Activated naive CD8-positive, alpha-beta T cell treated with anti-CD3 and anti-CD28 coated beads for 36 hours (primary cell): ENCODE data around the gene GIGYF1. TPM values are rescaled to one million over a fixed set of nuclear protein-coding genes. Genes with fewer than 3 reads are reported as not detected.

Source experiments
- DNase-seq: peaks from one replicate; pipeline ENCODE4 v3.0.0; 2021
- H3K27ac Mint-ChIP-seq: one replicate; pipeline ENCODE4 v1.8.0; 2022; ENCODE audit warnings: mild to moderate bottlenecking, moderate library complexity, mixed read lengths
- H3K27me3 Mint-ChIP-seq: one replicate; pipeline ENCODE4 v1.8.0; 2022; ENCODE audit warnings: mild to moderate bottlenecking, mixed read lengths
- H3K36me3 Mint-ChIP-seq: one replicate; pipeline ENCODE4 v1.8.0; 2021; ENCODE audit warnings: mild to moderate bottlenecking, mixed read lengths
- H3K4me1 Mint-ChIP-seq: one replicate; pipeline ENCODE4 v1.8.0; 2021; ENCODE audit warnings: mixed read lengths
- H3K4me3 Mint-ChIP-seq: one replicate; pipeline ENCODE4 v1.8.0; 2022; ENCODE audit warnings: mild to moderate bottlenecking, moderate library complexity, mixed read lengths
- H3K9me3 Mint-ChIP-seq: one replicate; pipeline ENCODE4 v1.8.0; 2022; ENCODE audit warnings: mixed read lengths
- total RNA-seq, 2 experiments: library from RNA; stranded (reverse); gene quantifications; one replicate each; pipeline ENCODE4 v1.2.3, GENCODE V29; 2021

GIGYF1 gene
- total RNA-seq, 2 experiments from 2014 or later = 41.9 to 45.2 TPM

DNA sequence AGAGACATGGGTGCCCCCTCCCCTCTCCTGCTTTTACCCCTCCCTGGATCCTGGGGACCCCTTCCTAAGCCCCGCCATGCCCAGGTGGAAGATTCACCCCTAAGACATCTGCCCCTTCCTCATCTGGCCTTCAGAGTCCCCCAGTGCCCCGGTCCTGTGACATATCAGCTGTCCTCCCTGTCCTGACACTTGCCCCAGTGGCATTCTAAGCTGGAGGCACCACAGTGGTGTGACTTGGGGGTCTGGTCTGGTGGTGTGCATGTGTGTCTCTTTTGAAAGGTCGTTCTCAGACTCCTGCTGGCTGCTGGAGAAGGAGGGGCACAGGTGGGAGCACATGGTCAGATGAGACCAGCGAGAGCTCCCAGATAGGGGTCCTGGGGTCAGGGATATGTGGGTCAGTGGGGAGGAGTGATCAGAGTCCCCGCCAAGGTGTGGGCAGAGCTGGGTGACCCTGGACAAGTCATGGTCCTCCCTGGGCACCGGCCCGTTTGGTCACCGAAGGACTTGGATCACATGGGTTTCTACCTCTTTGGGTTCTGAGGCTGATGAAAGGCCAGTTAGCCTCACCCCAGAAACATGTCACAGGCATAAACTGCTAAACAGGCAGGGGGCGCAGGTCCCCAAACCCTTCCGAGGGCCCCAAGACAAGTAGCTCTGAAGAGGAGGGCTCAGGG is 52.1 kb downstream of the GIGYF1 start:
- no peak for DNase-seq
- Mint-ChIP-seq H3K27ac (no peak overlapping the region), H3K4me1 (no peaks in the 10 kb centered on the region), H3K9me3 (no peaks in the 10 kb centered on the region), H3K36me3 (no peaks in the 10 kb centered on the region), H3K4me3 (no peak overlapping the region), H3K27me3 (peaks cover 3% of the 10 kb centered on the region)

DNA sequence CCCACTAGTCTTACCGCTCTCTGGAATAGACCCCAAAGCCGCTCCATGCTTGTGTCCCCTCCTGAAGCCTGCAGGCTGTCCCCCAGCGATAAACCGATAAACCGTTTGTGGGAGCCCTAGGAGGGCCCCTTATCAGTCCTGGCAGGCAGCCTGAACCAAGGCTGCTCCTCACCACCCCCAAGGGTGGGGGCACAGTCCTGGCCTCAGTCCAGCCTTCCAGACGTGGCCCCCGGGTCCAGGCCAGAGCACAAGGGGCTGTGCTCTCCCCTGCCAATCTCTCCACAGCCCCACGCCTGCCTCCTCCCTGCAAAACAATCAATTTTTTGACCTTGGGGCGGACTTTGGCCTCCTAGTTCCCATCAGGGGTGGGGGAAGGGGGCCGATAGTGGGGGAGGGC is 52.6 kb downstream of the GIGYF1 start, which contains the start of gene TFR2:
TFR2 (minus strand) TSS at position 90 of the 397 bp plus-strand sequence; CDS start at position 47, 43 bp downstream.
- Mint-ChIP-seq H3K4me1 (no peaks in the 10 kb centered on the region), H3K36me3 (peaks cover 2% of the 10 kb centered on the region), H3K9me3 (no peaks in the 10 kb centered on the region), H3K4me3 (no peak within 1 kb of the TSS), H3K27ac (no peak within 1 kb of the TSS), H3K27me3 (peaks cover 3% of the 10 kb centered on the region)
- DNase-seq = no peak

DNA sequence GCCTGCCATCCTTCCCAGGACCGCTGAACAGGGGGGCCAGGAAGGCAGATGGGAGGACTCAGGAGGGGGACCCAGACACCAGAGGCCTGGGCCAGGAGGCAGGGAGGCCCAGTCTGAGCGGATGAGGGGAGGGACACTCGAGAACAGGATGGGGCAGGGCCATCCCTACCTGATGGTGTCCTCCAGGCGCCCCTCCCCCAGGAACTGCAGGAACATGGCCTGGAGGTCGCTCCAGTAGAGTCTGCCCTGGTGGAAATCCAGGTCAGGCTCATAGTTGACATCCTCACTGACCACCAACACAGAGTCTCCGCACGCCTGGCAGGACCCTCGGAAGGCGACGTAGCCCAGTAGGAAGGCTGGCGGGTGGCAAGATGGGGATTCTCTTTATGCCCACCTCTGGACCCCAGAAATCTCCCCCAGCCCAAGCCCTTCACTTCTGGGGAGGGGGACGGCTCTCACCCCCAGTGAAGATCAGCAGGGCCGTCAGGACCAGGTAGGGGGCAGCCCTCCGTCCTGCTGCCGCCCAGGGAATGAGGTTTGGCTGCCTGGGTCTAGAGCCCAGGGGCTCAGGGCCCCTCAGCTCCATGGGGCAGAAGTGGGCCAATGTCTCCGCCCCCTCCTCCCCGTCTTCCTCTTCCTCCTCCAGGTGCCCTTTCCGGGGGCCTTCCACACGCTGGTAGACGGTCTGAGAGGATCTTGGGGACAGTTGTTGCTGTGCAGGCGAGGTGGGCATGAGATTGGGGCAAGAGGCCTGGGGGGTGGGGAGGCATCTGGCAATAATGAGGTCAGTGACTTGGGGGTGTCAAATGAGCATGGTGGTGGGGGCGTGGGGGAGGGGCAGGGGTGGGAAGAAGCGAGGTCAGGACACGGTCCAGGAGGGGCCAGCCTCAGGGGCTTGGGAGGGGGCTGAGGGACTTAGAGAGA is 53.3 kb downstream of the GIGYF1 start:
- peaks cover 2% of the 10 kb centered on the region for H3K36me3 Mint-ChIP-seq
- H3K4me1 Mint-ChIP-seq = no peaks in the 10 kb centered on the region
- H3K4me3 Mint-ChIP-seq = no peak overlapping the region
- H3K27me3 Mint-ChIP-seq = no peaks in the 10 kb centered on the region
- no peak overlapping the region for H3K27ac Mint-ChIP-seq
- no peak for DNase-seq
- H3K9me3 Mint-ChIP-seq = no peaks in the 10 kb centered on the region

DNA sequence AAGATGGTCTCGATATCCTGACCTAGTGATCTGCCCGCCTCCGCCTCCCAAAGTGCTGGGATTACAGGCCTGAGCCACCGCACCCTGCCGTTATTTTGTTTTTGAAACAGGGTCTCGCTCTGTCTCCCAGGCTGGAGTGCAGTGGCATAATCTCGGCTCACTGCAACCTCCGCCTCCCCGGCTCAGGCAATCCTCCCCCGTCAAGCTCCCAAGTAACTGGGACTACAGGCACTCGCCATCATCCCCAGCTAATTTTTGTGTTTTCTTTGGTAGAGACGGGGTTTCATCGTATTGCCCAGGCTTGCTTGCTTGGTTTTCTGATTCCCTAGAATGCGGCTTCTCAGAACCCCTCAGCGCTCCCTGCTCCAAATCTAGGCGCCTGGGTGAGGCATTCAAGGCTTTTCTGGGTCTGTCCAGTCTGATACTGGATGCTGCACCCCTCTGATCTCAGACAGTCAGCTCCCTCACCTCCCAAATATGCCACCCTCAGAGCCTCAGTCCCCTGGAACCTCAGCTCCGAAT is 54.0 kb downstream of the GIGYF1 start:
- no peak for DNase-seq
- Mint-ChIP-seq H3K27ac (no peak overlapping the region), H3K36me3 (peaks cover 2% of the 10 kb centered on the region), H3K4me1 (no peaks in the 10 kb centered on the region), H3K9me3 (no peaks in the 10 kb centered on the region), H3K4me3 (no peak overlapping the region), H3K27me3 (no peaks in the 10 kb centered on the region)

DNA sequence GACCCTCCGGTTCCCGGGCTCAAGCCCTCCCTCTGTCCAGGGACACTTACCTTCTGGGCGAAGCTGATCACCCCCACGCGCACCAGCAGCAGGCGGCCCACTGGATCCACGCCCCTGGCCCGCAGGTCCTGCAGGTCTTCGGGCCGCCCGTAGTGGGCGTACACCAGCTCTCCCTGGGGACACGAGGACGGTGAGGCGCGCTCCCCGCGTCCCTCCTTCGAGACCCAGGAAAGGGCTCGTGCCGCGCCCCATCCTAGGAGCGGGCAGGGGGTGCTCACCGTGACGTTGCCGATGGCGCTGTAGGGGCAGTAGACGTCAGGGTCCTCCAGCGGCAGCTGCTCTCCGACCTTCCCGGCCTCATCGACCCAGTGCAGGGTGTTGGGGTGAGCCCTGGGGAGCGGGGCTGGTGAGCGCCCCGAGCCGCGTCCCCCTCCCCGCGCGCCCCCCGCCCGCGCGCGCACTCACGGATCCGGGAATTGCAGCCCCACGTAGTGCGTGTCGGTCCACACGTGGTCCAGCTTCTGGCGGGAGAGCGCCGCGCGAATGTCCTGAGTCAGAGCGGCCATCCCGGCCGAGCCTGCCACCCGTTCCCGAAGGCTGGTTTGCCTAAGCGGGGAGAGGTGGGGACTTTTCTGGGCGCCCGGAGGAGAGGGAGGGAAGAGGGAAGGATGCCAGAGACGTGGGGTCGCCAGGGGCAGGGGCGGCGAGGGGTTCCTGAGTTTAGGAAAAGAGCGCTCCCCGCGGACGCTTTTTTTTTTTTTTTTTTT is 60.9 kb downstream of the GIGYF1 start:
- H3K4me3 Mint-ChIP-seq = peak overlapping the region; percentile 88
- peaks cover 11% of the 10 kb centered on the region for H3K4me1 Mint-ChIP-seq
- H3K36me3 Mint-ChIP-seq = peaks cover 16% of the 10 kb centered on the region
- peak overlapping the region; percentile 91 for H3K27ac Mint-ChIP-seq
- peaks cover 16% of the 10 kb centered on the region for H3K27me3 Mint-ChIP-seq
- no peaks in the 10 kb centered on the region for H3K9me3 Mint-ChIP-seq
- DNase-seq = peak; percentile 72

DNA sequence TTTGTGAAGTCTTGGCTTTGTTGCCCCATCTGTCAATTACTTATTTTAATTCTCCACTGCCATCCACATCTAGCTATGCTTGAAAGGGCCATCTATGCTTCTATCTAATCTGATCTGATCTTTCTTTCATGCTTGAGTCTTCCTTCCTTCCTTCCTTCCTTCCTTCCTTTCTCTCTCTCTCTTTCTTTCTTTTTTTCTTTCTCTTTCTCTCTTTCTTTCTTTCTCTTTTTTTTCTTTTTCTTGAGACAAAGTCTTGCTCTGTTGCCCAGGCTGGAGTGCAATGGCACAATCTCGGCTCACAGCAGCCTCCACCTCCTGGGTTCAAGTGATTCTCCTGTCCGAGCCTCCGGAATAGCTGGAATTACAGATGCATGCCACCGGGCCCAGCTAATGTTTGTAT is 64.0 kb downstream of the GIGYF1 start:
- Mint-ChIP-seq H3K4me1 (peaks cover 21% of the 10 kb centered on the region), H3K4me3 (no peak overlapping the region), H3K27me3 (peaks cover 16% of the 10 kb centered on the region), H3K9me3 (no peaks in the 10 kb centered on the region), H3K27ac (no peak overlapping the region), H3K36me3 (peaks cover 14% of the 10 kb centered on the region)
- DNase-seq = no peak

Other genes with a start within 250 kb of the GIGYF1 start
- 1 to 10 TPM; 1.0 to 1.5 TPM for gene SPACDR, start 230.0 kb downstream of the GIGYF1 start, total RNA-seq
- 10 to 100 TPM; 81.4 to 83.7 TPM for gene TSC22D4, start 215.0 kb downstream of the GIGYF1 start, total RNA-seq
- gene NYAP1, start 210.3 kb downstream of the GIGYF1 start, total RNA-seq = under 1 TPM; 0.29 to 0.34 TPM
- gene AGFG2, start 155.0 kb downstream of the GIGYF1 start, total RNA-seq = 10 to 100 TPM; 52.4 to 55.4 TPM
- 1 to 10 TPM; 4.4 to 6.0 TPM for gene SAP25, start 120.3 kb downstream of the GIGYF1 start, total RNA-seq
- 10 to 100 TPM; 65.6 to 68.1 TPM for gene LRCH4, start 108.1 kb downstream of the GIGYF1 start, total RNA-seq
- under 1 TPM; 0.54 to 0.80 TPM for gene FBXO24, start 107.9 kb downstream of the GIGYF1 start, total RNA-seq
- gene PCOLCE, start 91.9 kb downstream of the GIGYF1 start, total RNA-seq = 1 to 10 TPM; 4.0 TPM
- 10 to 100 TPM in 1 of 2 experiments, 1 to 10 TPM in 1; 9.7 to 10.0 TPM for gene MOSPD3, start 81.7 kb downstream of the GIGYF1 start, total RNA-seq
- gene TFR2, start 52.7 kb downstream of the GIGYF1 start, total RNA-seq = 10 to 100 TPM; 10.9 to 11.1 TPM
- gene ACTL6B, start 37.8 kb downstream of the GIGYF1 start, total RNA-seq = not detected
- gene GNB2, start 20.5 kb downstream of the GIGYF1 start, total RNA-seq = 100 to 1,000 TPM; 200 to 202 TPM
- gene POP7, start 11.9 kb upstream of the GIGYF1 start, total RNA-seq = 10 to 100 TPM; 84.5 to 85.6 TPM
- not detected for gene EPO, start 26.2 kb upstream of the GIGYF1 start, total RNA-seq
- gene ZAN, start 39.3 kb upstream of the GIGYF1 start, total RNA-seq = not detected
- 1 to 10 TPM; 2.5 to 2.9 TPM for gene EPHB4, start 133.3 kb upstream of the GIGYF1 start, total RNA-seq
- 10 to 100 TPM; 13.4 to 14.6 TPM for gene SLC12A9, start 158.5 kb upstream of the GIGYF1 start, total RNA-seq
- gene TRIP6, start 173.1 kb upstream of the GIGYF1 start, total RNA-seq = 10 to 100 TPM; 44.2 to 45.1 TPM
- gene SRRT, start 180.9 kb upstream of the GIGYF1 start, total RNA-seq = 100 to 1,000 TPM; 296 to 297 TPM
- gene UFSP1, start 195.5 kb upstream of the GIGYF1 start, total RNA-seq = 1 to 10 TPM; 1.7 to 2.3 TPM
- gene ACHE, start 201.6 kb upstream of the GIGYF1 start, total RNA-seq = under 1 TPM in 1 of 2 experiments, not detected in 1; 0.14 TPM